Testis (tissue), 2 donors: ENCODE data around the gene GREB1L.

Experiments used
- POLR2A ChIP-seq: fragments of 450-650 bp; IDR thresholded peaks from one replicate; pipeline ENCODE4 v1.6.1; 2017; ENCODE audit warnings: antibody characterized with exemption, mild to moderate bottlenecking, moderate library complexity
- TF ChIP-seq, protein P1 (sequence below), 3 experiments: fragments of 450-650 bp in 2 of 3; fragments of 200-600 bp in 1 of 3; sonication (generic) in 1 of 3; IDR thresholded peaks; one replicate each; pipeline ENCODE4 v1.5.1; 2016 to 2019; ENCODE audit warnings: antibody characterized with exemption in 3 of 3, mild to moderate bottlenecking in 2 of 3, moderate library complexity in 1 of 3

DNA sequence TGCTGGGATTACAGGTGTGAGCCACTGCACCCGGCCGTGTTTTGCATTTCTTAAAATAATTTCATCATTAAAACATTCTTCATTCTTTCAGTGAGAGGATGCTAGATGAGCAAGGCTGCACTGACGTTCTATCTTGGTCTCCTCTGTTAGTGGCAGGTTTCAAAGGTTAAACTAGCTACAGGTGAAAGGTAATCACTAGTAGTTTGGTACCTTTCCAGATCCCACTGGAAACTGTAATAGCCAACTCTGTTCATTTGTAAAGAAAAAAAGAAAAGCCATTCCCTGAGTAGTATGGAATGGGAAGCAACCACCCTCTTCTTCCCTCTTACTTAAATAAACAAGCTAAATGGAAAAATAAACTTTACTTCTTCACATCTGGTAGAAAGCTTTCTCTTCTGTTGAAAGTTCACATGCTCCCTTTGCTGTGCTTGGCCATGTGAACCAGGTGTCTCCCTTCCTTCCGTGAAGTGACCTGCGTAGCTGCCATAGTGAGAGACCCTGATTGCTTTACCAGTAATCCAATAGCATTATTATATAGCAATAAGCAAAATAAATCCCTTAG, 94.0 kb downstream of the GREB1L start:
- TF ChIP-seq POLR2A: no peak
- TF ChIP-seq, protein P1, sequence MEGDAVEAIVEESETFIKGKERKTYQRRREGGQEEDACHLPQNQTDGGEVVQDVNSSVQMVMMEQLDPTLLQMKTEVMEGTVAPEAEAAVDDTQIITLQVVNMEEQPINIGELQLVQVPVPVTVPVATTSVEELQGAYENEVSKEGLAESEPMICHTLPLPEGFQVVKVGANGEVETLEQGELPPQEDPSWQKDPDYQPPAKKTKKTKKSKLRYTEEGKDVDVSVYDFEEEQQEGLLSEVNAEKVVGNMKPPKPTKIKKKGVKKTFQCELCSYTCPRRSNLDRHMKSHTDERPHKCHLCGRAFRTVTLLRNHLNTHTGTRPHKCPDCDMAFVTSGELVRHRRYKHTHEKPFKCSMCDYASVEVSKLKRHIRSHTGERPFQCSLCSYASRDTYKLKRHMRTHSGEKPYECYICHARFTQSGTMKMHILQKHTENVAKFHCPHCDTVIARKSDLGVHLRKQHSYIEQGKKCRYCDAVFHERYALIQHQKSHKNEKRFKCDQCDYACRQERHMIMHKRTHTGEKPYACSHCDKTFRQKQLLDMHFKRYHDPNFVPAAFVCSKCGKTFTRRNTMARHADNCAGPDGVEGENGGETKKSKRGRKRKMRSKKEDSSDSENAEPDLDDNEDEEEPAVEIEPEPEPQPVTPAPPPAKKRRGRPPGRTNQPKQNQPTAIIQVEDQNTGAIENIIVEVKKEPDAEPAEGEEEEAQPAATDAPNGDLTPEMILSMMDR (IDR thresholded peaks at IDR 0.05): no peak
